AG09319 (cell line): Measurements from ENCODE around the gene PIEZO1.

Experiments
- DNase-seq: peaks from one replicate; pipeline ENCODE4 v3.0.0-alpha.2; 2010; ENCODE audit warnings: low read depth; ENCODE audit errors: extremely low read depth
- CTCF ChIP-seq: IDR thresholded peaks from 2 replicates; pipeline ENCODE4 v1.5.1; 2011; ENCODE audit warnings: low read depth, mild to moderate bottlenecking, inconsistent platforms, low read length, moderate library complexity

PIEZO1 gene

GRCh38 chr16:88665570-88665969, 119.5 kb downstream of the PIEZO1 start:
- no peak for DNase-seq
- no peak for TF ChIP-seq CTCF
